SK-N-SH treated with all-trans-retinoic acid at 6 μM for 48 hours (cell line): ENCODE results near the gene MKX.

Source experiments
- ARNTL ChIP-seq: fragments of 450-650 bp; formaldehyde crosslinking; IDR thresholded peaks from 2 replicates; pipeline ENCODE4 v1.5.0; 2020; ENCODE audit warnings: low read depth, mild to moderate bottlenecking, moderate library complexity, borderline replicate concordance
- BACH2 ChIP-seq: fragments of 250-450 bp; sonication (Bioruptor Pico); IDR thresholded peaks from 2 replicates; pipeline ENCODE4 v1.9.0; 2021; ENCODE audit warnings: mild to moderate bottlenecking, borderline replicate concordance
- ISL1 ChIP-seq: fragments of 250-450 bp; sonication (Bioruptor Pico); IDR thresholded peaks from 2 replicates; pipeline ENCODE4 v2.1.2; 2022; ENCODE audit warnings: mild to moderate bottlenecking, moderate library complexity
- RARB ChIP-seq: fragments of 250-450 bp; sonication (Bioruptor Pico); IDR thresholded peaks from 2 replicates; pipeline ENCODE4 v1.8.0; 2021; ENCODE audit warnings: mild to moderate bottlenecking, moderate library complexity
- TCF4 ChIP-seq: fragments of 250-450 bp; sonication (Bioruptor Pico); IDR thresholded peaks from 2 replicates; pipeline ENCODE4 v1.8.0; 2021; ENCODE audit warnings: mild to moderate bottlenecking, moderate library complexity, borderline replicate concordance
- TOX ChIP-seq: fragments of 250-450 bp; sonication (Bioruptor Pico); IDR thresholded peaks from 2 replicates; pipeline ENCODE4 v1.8.0; 2021; ENCODE audit warnings: mild to moderate bottlenecking, moderate library complexity, borderline replicate concordance
- ZFP30 ChIP-seq: fragments of 450-650 bp; formaldehyde crosslinking; IDR thresholded peaks from 2 replicates; pipeline ENCODE4 v1.5.0; 2022; ENCODE audit warnings: mild to moderate bottlenecking, moderate library complexity

GRCh38 chr10:27695088-27695487, 50.5 kb downstream of the MKX start:
- no peak for TF ChIP-seq ZFP30
- TF ChIP-seq RARB (CRISPR knock-in tag): no peak
- no peak for TF ChIP-seq TCF4 (CRISPR knock-in tag)
- no peak for TF ChIP-seq ARNTL (CRISPR knock-in tag)
- no peak for TF ChIP-seq ISL1 (CRISPR knock-in tag)
- no peak for TF ChIP-seq BACH2 (CRISPR knock-in tag)
- no peak for TF ChIP-seq TOX (CRISPR knock-in tag)
